Limb (tissue), 2 donors: ENCODE data around the gene ZNF420.

ENCODE experiments used
- DNase-seq, 2 donors: peaks; one replicate each; pipeline ENCODE4 v3.0.0-alpha.2; 2016; ENCODE audit errors: extremely low spot score in 2 of 2

Gene ZNF420

GRCh38 chr19:37148214-37148613 is 70.0 kb downstream of the ZNF420 start:
- no peak for DNase-seq

DNA sequence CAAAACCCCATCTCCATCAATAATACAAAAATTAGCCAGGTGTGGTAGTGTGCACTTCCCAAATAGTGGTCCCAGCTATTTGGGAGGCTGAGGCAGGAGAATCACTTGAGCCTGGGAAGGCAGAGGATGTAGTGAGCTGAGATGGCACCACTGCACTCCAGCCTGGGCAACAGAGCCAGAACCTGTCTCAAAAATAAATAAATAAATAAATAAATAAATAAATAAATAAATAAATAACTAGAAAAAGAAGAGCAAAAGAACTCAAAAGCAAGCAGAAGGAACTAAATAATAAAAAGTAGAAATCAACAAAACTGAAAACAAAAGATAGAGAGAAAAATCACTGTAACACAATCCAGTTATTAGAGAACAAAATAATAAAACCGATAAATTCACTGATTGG is 81.9 kb downstream of the ZNF420 start:
- DNase-seq, result no peak

DNA sequence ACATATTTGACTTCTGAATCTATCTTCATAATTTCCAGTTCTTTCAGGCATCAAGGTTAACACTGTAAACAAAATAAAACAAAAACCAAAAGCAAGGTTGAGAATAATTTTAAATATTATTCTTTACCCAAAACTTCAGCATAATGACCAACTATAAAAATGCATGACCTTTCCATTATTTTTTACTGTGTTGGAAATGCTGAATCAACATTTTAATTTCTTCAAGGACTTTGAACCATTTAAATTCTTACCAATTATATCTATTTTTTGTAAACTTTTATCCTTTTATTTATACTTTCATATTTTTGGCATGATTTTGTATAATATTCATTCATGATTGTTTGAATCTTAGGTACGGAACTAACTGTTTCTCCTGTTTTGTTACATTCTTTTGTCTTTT is 87.4 kb downstream of the ZNF420 start:
- DNase-seq, result no peak

- DNase-seq, result peak; percentile 91 to 99
Observed at GRCh38 chr19:37172368-37173366, 94.4 kb downstream of the ZNF420 start, which contains the start of gene ZNF585A. TSS of gene ZNF585A (minus strand) at chr19:37172695. CDS start at chr19:37169910, 2,785 bp downstream.
